T-helper 2 cell (primary cell): Measurements from ENCODE around the gene GATD1.

Source experiments
- DNase-seq, 5 experiments: peaks; one replicate each; pipeline versions ENCODE4 v3.0.0 to v3.0.0-alpha.2; 2012 to 2022
- total RNA-seq, 2 donors: gene quantifications; one replicate each; lab custom pipeline; 2026; lab: John Stamatoyannopoulos, UW

The GATD1 gene, protein sequence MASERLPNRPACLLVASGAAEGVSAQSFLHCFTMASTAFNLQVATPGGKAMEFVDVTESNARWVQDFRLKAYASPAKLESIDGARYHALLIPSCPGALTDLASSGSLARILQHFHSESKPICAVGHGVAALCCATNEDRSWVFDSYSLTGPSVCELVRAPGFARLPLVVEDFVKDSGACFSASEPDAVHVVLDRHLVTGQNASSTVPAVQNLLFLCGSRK
- total RNA-seq = 27.1 to 47.6 reads per million in 2 donors

DNA sequence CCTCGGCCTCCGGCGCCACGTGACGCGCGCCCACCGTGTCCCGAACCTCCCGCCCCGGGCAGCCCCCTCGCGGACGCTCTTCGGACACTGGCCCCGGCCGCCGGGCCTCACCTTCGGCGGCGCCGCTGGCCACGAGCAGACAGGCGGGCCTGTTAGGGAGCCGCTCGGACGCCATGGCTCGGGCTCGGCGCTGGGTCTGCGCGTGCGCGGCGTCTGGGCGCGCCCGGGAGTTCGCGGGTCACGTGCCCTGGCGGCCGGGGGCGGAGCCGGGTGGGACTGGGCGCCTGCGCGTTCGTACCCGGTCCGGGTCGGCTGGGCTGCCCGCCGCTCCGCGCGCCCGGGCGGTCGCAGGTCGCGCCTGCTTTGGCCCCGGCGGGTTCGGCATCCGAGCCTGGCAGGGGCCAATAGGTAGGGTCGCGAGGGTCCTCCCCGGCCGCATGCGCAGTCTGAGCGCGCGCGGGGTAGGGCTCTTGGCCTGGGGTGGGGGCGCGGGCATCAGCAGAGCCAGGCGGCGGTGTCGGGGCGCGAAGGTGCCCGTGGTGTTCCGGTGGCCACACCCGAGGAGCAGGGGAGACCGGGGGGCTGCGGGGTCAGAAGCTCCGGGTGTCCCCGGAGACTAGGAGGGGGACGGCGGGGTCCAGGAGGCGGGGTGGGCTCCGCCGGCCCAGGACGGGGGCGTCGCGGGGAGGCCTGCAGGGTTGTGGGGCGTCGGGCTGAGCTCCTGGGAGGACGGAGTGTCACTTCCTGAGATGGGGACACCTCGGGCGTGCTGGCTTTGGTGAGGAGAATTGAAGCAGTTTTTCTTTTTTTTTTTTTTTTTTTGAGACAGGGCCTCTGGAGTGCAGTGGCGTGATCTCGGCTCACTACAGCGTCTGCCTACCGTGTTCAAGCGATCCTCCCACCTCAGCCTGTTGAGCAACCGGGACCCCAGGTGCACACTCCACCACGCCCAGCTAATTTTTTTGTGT, at the start of gene GATD1:
TSS of gene GATD1 (minus strand) at position 200 of the 968 bp plus-strand sequence. CDS start at position 175, 25 bp downstream.
- DNase-seq = peak; percentile 88 to 94 (median 91)

DNA sequence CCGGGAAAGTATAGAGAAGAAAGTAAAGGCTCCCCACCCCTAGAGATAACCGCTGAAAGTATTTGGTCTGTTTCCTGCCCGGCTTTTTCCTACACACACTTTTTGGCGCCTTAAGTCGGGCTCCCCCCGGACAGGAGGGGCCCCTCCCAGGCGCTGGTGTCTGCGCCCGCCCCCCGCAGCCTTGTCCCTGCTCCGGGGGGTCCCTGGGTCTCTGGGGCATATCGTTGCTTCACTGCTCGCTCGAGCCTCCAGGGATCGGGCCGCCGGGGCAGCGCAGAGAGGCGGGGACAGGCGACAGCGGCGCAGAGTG, 49.5 kb upstream of the GATD1 start:
- no peak for DNase-seq

DNA sequence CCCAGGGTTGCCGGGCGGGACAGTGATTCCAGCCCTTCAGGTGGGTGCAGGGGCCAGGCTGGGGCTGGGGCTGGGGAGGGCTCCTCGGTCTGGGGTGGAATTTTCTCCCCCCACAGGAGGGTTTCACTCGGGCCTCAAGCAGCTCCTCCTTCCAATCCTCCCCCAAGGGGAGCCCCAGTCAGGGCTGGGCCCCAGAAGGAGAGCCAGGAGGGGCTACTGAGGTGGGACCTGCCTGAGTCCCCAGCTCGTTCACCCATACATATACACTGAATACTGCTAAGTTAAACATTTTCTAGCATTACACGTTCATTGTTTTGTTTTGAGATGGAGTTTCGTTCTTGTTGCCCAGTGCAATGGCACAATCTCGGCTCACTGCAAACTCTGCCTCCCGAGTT, 48.9 kb upstream of the GATD1 start:
- no peak for DNase-seq

DNA sequence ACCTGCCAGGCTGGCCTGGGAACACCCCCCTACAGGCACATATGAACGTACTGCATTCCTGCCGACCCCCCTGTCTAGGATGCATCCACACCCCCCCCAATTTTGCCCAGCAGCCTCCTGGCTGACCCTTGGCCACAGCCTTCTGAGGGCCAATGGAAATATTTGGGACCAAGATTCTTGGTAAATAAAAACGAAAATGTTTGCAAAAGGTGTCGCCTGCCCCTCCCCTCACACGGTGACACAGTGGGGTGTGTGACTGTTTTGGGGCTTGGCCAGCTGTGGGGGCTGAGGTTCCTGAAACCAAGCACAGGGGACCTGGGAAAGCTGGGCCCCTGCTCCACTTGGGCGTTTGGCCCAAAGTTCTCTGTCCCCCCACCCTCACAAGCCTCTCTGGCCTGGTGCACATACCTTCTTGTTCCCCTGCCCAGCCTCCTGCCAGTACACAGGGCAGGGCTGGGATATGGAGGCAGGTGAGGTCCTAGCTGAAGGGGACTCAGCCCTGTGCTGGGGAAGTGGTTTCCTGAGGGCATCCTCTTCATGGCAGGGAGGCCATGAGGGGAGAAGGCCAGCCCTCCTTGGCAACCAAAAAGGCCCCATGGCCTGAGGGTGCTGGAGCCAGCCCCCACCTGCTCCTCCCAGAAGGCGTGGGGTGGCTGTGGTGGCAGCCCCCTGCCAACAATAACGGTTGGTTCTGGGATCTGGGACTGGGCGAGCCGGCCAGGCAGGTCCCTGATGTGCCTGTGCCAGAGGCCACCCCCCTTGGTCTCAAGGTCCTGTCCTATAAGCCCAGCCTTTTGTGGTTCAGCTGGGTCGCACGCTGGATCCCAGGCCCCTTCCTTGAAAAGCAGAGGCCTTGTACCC, 48.3 kb upstream of the GATD1 start:
- no peak for DNase-seq

DNA sequence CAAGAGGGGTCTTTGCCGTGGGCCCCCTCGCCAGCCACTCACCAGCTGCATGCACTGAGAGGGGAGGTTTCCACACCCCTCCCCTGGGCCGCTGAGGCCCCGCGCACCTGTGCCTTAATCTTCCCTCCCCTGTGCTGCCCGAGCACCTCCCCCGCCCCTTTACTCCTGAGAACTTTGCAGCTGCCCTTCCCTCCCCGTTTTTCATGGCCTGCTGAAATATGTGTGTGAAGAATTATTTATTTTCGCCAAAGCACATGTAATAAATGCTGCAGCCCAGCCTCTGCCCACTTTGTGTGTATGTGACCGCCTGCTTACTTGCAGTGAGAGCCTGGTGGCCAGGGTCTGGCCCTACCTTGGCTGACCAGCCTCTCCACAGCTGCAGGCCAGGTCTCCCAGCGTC, 47.7 kb upstream of the GATD1 start:
- DNase-seq = no peak

DNA sequence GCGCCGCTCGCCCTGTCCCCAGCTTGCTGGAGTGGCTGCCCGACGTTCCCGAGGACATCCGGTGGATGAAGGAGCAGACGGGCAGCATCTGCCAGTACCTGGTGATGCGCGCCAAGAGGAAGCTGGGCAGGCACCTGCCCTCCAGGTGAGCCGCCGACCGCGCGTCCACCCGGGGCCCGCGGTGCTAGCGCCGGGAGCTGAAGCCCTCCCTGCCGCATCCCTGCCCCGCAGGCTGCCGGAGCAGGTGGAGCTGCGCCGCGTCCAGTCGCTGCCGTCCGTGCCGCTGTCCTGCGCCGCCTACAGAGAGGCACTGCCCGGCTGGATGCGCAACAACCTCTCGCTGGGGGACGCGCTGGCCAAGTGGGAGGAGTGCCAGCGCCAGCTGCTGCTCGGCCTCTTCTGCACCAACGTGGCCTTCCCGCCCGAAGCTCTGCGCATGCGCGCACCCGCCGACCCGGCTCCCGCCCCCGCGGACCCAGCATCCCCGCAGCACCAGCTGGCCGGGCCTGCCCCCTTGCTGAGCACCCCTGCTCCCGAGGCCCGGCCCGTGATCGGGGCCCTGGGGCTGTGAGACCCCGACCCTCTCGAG, 47.1 kb upstream of the GATD1 start:
- DNase-seq = no peak

DNA sequence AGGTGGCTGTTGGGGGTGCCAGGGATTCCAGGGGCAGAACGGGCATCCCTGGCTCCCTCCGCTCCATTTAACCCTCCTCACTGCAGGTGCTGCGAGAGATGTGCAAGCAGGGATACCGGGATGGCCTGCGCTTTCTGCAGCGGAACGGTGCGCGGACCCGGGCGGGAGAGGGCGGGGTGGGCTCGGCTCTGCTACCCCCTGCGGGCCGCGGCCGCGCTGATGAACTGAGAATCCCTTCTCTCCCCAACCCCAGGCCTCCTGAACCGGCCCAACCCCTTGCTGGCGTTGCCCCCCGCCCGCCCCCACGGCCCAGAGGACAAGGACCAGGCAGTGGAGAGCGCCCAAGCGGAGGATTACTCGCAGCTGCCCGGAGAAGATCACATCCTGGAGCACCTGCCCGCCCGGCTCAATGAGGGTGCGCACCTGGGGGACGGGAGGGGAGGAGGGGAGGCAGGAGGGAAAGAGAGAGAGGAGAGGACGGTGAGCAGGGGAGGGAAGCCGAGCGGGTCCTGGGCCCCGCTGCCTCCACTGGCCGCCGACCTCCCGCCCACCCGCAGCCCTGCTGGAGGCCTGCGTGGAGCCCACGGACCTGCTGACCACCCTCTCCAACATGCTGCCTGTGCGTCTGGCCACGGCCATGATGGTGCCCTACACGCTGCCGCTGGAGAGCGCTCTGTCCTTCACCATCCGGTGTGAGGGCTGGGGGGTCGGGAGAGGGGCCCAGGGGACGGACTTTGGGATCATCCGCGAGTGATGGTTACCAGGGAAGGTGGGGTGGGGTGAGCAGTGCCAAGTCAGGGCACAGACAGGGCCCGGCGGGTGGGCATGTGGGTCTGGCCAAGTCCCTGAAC, 46.4 kb upstream of the GATD1 start:
- no peak for DNase-seq

DNA sequence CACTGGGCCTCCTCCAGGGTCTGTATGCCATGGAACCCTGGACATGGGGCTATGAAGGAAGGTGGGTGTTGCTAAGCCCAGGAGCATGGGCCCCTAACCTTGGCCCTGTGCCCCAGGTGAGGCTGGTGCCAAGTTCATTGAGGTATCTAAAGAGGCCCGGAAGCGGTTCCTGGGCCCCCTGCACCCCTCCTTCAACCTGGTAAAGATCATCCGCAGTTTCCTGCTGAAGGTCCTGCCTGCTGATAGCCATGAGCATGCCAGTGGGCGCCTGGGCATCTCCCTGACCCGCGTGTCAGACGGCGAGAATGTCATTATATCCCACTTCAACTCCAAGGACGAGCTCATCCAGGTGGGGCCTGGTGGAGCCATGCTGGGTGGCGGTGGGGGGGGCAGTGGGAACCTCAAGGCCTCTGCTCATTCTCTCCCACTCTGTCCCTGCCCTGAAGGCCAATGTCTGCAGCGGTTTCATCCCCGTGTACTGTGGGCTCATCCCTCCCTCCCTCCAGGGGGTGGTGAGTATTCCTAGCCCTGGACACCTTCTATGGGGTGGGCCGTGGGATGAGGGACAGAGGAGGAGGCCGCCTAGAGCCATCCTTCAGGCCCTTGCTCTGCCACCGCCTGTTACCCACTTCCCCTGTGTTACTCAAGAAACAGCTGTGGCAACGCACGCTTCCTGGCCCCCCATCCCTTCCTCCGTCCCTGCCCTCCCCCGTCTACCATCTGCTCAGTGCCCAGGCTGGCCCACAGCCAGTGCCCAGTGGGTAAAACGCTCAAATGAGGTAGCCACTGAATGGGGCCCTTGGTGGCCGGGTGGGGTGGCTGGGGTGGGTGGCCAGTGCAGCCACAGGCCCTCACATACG, 44.5 kb upstream of the GATD1 start:
- no peak for DNase-seq

DNA sequence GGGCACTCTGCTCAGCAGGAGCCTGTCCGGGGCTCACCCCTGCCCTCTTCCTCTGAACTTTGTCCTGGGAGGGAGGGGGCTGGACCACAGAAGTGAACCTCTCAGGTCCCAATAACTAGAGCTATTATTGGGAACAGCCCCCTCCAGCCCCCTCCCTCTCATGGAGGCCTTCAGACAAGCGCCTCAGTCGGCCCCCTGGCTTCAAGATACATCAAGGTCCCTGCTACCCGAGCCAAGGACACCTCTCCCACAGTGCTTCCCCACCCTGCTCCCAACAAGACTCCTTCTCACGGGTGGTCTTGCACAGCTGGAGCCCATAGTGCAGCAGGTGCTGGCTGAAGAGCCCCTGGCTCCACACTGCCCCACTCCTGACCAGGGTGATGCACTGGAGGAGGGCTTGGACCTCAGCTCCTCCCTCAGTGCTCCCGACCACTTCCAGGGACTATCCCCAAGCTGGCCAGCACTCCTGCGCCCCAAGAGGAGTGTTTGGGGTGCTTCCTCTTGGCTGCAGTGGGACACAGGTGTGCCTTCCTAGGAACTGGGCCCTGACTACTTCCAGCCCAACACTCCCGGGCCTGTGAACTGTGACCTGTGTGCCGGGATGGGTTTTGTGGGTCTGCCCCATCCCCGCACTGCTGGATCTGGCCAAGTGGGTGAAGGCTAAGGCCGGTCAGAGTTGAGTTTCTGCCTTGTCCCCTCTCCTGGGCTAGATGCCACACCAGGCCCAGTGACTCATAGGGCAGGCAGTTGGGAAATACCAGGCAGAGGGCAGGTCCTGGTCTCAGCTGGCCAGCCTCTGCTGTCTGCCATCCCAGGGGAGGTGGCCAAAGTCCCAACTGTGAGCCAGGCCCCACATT, 43.6 kb upstream of the GATD1 start:
- no peak for DNase-seq

DNA sequence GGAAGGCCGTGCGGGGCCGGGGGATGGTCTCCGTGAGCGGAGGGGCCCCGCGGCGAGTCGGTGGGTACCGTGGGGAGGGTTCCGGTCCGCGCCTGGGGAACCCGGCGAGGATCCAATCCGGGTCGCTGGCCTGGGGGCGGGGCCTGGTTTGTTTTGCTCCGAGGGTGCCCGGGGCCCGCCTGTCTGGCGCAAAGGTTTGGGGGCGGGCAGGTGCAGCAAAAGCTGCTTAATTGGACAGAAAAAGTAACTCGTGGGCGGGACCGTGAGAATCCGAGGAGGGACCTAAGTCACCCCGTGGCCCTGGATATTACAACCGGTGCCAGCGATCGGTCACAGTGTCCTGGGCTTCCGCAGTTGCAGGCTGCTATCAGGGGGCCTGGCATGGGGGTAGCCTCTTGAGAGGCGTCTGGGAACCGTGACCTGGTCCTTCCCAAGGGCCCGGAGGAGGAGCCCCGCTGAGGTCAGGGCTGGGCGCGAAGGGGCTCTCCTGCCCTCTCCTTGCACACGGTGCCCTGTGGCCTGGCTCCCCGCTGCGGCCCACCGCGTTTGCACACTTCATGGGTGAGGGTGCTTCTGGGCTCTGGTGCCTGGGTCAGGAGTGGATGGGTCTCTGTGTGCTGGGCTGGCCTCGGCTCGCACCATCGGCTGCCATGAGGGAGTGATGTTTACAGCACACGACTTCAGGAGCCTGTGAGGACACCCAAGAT, 42.8 kb upstream of the GATD1 start:
- DNase-seq = peak; percentile 89 to 97 (median 92)

DNA sequence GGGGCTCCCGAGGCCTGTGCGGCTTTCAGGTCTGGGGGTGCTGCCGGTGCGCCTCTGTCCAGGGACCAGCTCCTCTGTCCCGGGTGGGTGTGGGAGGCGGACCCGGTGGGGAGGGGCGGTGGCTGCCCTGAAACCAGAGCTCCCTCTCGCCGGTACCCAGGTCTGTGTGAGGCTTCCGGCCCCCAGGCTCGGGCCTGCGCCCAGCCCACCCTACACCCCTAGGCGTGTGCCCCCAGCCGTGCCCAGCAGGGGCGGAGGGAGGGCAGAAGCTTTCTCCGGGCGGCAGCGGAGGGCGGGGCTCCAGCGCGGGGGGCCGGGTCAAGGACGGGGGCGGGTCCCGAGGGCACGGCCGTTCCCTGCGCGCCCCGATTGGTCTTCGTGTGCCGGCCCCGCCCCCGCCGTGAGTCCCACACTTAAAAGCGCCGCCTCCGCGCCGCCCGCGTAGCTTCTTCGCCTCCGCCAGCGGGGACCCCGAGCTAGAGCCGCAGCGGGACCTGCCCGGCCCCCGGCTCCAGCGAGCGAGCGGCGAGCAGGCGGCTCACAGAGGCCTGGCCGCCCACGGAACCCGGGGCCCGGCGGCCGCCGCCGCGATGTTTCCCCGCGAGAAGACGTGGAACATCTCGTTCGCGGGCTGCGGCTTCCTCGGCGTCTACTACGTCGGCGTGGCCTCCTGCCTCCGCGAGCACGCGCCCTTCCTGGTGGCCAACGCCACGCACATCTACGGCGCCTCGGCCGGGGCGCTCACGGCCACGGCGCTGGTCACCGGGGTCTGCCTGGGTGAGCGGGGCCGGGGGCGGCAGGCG, 42.0 kb upstream of the GATD1 start:
- peak; percentile 84 to 94 (median 90) for DNase-seq

DNA sequence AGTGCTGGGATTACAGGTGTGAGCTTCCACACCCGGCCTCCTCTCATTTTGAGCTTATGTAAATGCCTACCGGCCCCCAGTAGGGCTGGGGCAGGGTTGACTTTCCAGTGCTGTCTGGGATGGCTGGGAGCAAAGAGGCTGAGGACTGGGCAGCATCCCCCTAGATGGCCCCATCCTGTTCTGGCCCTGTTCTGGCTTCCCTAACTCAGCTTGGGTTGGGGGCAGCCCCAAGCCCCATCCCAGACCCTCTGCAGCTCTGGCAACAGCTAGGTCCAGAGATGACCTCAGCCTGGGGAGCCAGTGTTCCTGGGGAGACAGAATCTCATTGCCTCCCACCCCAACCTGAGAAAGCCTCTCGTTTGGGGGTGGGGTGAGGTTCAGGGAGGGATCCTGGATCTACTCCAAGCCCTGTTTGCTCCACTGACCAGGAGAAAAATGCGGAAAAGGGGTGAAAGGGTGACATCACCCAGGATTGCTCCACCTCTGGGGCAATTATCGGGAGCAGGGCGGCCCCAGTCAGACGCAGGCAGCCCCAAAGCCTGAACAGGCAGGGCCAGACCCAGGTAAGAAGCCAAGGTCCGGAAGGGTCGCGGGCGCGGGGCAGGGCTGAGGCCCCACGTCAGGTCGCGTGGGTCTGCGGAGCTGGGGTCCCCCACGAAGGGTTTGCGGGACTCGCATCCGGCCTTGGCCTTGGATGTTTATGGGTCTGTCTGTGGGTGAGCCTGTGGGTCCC, 41.3 kb upstream of the GATD1 start, which contains the start of gene PNPLA2:
TSS of gene PNPLA2 (plus strand) at position 519 of the 733 bp plus-strand sequence. CDS start 805 bp downstream, outside the sequence.
- DNase-seq = no peak

DNA sequence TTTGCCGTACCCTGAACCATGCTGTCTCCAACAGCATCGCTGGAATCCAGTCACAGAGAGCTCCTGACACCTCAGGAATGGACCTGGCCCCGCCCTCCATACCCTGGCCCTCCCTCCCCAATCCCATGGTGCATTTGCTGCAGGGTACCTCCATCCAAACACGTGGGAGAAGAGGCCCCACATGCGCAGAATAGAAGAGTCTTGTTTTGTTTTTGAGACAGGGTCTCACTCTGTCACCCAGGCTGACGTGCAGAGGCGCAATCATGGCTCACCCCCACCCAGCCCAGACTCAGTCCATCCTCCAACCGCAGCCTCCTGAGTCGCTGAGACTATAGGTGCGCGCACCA, 39.1 kb upstream of the GATD1 start:
- no peak for DNase-seq

DNA sequence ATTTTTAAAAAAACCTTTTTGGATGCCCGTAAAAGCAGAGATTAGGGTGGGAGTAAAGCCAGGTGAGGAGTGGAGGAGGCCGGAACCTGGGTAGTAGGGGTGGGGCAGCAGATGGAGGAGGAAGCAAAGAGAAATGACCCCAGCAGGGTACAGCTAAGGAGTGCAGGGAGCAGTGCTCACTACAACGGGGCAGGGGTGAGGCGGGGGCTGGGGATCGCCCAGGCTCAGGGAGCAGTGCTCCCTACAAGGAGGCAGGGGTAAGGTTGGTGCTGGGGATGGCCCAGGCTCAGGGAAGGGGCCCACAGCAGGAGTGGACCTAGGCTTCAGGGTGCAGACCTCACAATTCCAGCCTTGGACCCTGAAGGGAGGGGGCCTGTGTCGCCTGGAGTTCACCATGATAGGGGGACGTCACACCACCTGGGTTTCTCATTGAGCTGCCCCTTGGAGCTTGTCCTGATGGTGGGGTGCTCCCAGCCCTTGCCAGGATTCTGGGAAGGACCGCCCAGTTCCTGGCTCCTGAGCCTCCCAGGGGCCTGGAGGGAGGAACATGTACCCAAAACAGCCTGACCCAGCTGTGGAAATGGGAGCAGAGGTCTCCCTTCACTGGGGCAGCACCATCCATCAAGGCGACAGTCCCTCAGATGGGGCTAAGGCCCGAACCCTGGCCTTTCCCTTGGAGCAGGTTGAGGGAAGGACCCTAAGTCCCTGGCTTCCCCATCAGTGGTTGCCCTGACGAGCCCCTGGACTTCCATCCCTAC, 38.6 kb upstream of the GATD1 start:
- no peak for DNase-seq

DNA sequence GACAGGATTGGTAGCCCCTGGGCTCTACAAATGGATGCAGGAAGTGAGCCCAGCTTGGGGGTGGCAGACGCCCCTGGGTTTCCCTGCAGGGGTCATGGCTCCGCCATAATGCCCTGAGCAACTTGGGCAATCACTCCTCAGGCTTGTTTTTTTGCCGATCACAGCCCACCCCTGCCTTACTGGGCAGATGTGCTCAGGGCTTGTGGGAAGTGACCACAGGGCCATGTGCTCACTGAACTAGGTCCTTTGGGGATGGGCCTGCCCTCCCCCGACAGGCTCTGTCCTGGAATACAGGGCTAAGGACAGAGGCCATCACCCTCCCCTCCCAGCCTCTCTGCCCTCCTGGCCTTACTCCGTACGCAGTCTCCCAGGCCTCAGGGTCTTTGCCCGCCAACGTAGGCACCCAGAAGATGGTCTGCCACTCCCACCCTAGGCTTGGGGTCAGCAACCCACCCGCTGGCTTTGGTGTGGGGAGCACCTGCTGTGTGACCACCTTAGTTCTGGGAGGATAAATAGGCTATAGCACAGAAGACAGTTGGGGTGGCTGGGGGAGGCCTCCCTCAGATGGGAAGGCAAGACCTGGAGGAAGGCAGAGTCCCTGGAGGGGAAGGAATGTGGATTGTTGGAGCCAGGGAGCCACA, 36.3 kb upstream of the GATD1 start:
- DNase-seq = no peak

DNA sequence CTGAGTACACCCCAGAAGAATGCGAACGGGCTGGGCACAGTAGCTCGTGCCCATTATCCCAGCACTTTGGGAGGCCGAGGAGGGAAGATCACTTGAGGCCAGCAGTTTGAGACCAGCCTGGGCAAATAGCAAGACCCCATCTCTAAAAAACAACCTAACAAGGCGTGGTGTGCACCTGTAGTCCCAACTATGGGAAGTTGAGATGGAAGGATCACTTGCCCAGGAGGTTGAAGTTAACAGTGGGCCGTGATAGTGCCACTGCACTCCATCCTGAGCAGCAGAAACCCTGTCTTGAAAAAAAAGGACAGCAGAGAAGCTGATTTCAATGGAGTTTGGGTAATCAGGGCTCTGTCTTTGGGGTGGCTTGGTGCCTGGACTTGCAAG, 35.8 kb upstream of the GATD1 start:
- no peak for DNase-seq
